Hindlimb muscle (tissue), 1 donor: ENCODE measurements around the gene VDR. TPM values are rescaled to one million over a fixed set of nuclear protein-coding genes. Genes with fewer than 3 reads are reported as not detected.

Source experiments
- DNase-seq: peaks from one replicate; pipeline ENCODE4 v3.0.0-alpha.2; 2013
- polyA plus RNA-seq: library from polyadenylated mRNA; unstranded; fragments of 120-200 nt; gene quantifications from one replicate; pipeline ENCODE4 v1.2.1, GENCODE V29; 2013; ENCODE audit not compliant: insufficient read length

Gene VDR
- polyA plus RNA-seq, 1 donor = 0.75 TPM

DNA sequence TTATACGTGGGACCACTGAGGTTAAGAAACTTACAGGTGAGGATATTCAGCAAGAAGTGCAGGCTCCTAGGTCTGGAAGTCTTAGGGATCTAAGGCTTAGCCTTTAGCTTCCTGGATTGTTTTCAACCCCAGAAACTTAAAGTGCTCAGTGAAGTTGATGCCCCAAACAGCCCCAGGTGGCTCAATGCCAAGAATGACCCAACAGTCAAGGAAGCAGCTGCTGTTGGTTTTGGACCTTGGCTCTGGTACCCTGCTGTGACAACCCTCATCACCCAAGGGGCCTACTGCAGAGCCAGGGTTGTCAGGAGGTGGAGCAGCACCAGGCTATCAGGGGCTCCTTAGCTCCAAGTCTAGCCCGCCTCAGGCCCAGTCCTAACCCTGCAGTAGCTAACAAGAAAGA is 36.8 kb downstream of the VDR start:
- no peak for DNase-seq

GRCh38 chr12:47867495-47867941 is 37.3 kb downstream of the VDR start:
- no peak for DNase-seq

DNA sequence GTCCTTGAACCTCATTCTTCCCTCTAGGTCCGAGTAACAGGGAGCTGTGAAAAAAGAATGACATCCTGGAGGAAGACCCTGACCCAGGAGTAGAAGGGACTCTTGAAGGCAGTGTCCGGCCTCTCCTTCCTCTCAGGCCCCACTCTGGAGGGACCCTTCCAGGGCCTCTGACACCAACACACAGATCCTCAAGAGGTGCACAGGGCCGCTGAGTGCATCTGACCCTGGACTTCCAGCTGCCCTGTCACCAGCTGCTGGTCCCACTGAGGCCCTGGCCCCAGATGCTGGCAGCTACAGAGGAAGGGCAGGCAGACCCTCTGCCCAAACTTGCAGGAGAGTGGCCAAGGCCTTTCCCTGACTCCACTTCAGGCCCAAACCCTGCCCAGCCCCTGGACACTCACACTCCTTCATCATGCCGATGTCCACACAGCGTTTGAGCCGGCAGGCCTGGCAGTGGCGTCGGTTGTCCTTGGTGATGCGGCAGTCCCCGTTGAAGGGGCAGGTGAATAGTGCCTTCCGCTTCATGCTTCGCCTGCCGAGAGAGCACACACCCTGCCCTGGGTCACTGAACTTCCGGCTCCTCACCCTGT is 40.1 kb downstream of the VDR start:
- no peak for DNase-seq

- DNase-seq = no peak
Measured at GRCh38 chr12:47863985-47864384, 40.8 kb downstream of the VDR start.

- no peak for DNase-seq
Measured at GRCh38 chr12:47863467-47863866, 41.3 kb downstream of the VDR start.

GRCh38 chr12:47862881-47863280 is 41.9 kb downstream of the VDR start:
- DNase-seq = no peak

DNA sequence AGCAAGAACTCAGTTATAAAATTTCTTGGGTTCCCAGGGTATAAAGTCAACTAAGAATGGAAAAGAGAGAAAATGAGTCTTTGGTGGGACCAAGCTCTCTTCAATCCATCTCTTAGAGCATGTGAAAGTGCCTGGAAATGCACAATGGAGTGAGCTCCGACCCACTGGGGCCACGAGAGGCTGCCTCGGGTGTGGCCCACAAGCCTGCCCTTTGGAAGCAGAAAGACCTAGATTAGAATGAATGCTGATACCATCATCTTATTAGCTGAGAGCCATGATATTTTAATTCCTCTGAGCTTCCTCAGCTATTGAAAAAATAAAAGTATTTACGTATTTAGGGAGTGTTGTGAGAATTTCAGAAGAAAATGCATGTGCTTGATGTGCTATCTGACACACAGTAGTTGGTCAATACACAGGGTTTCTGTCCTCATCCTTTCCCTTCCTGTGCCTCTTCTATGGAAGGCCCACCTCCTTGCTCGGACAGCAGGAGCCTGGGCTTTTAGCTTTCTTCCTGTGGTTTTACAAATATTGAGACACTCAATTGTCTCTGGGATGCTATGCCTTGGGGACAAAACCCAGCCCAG is 42.5 kb downstream of the VDR start:
- no peak for DNase-seq

DNA sequence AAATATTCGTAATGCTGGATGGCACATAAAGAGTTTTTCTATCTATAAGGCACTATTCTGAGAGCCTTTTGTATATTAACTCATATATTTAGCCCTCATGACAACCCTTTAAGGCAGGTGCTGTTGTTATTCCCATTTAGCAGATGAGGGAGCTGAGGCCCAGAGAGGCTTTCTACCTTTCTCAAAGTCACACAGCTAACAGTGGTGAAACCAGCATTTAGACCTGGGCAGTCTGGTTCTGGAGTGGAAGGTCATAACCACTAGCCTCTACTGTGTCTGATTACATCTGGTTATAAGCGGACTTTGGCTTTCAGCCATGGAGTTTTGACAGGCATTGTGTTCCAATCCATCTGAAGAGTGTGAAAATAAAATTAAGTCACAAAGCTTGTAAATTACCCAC is 43.9 kb downstream of the VDR start:
- no peak for DNase-seq

GRCh38 chr12:47860279-47860841 is 44.4 kb downstream of the VDR start:
- no peak for DNase-seq

DNA sequence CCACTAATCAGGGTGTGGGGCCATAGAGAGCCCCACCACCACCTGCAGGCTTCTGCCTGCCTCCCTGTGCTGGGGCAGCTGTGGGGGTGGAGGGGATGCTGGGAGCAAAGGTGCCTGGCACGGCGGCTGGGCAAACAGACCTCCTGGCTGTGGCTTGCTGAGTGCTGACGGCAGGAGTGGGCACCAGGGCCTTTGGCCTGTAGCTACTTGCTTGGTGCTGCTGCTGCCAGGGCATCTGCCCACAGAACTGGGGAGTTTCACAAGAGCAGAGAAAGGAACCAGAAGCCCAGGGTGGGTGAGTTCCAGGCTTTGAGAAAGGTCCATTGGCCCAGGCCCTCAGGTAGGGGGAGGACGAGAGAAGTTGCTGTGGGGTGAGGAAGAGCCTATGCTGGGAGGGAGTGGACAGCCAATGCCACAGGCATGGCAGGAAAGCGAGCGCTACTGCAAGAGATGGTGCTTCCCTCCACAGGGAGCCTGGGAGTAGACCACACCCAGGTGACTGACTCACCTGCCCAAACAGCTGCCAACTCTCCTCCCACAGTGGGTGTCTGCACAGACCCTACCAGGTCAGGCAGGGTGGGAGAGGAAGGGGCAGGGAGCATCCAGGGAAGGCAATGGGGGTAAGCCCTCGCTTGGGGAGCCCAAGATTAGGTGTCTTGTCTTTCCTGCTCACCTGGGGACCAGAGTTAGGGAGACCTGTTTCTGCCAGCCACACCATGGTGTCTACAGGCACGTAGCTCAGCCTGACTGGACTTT is 46.1 kb downstream of the VDR start:
- no peak for DNase-seq

DNA sequence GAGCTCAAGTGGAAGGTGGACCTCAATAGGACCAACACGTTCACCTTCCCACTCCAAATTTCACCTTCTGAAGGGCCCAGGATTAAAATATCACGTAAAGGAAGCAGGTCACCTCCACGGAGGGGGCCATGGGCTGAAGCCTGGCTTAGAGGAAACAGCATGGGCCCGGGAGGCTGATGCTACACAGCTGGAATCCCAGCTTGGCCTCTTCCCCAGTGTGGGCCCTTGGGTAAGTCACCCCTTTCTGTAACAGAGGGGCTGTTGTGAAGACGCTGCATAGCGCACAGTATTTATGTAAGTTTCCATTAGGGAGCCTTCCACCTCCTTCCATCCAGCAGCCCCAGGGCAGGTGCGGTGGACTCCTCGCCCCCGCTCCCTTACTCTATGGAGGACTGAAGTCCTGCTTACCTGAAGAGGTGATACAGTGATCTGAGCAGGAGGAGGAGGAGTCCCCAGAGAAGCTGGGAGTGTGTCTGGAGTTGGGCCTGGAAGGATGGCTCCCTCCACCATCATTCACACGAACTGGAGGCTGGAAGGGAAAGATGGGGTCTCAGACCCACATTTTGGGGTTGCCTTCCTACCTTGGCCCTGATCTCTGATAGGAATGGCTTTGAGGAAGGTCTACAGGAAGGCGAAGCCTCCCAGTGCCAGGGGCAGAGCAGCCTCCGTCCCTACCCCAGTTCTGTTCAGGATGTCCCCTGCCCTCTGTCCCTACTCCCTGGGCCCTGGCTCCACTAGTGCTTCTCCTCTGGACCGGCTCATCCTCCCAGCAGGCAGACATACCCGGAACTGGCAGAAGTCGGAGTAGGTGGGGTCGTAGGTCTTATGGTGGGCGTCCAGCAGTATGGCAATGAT is 47.8 kb downstream of the VDR start:
- DNase-seq = no peak

DNA sequence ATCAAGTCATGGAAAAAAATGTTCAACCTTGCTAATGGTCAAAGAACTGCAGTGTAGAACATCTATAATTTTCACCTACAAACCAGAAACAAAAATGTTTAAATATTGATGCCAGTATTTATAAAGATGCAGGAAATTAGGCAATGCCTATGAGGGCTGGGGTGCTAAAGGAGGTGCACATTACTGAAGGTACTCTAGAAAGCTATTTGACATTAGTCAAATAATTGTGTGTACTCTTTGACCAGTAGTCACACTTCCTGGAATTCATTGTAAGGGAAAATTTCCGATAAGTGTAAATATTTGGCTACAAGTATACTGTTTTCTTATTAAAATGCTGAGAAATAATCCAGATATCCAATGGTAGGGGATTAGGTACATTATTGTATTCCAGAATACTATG is 48.7 kb downstream of the VDR start:
- no peak for DNase-seq

DNA sequence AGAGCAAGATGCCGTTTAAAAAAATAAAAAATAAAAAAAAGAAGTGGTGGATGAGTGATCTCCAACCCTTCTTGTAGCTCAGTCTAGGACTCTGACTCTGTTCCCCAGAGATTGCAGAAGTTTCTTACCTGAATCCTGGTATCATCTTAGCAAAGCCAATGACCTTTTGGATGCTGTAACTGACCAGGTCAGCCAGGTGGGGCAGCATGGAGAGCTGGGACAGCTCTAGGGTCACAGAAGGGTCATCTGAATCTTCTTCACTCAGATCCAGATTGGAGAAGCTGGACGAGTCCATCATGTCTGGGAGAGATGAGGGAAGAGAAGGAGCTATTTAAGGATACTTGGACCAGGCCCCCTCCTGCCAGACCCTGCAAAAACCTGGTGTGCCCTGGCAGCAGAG is 49.3 kb downstream of the VDR start:
- DNase-seq = no peak

GRCh38 chr12:47854531-47854930 is 50.3 kb downstream of the VDR start:
- no peak for DNase-seq

GRCh38 chr12:47852096-47852571 is 52.7 kb downstream of the VDR start:
- DNase-seq = no peak

DNA sequence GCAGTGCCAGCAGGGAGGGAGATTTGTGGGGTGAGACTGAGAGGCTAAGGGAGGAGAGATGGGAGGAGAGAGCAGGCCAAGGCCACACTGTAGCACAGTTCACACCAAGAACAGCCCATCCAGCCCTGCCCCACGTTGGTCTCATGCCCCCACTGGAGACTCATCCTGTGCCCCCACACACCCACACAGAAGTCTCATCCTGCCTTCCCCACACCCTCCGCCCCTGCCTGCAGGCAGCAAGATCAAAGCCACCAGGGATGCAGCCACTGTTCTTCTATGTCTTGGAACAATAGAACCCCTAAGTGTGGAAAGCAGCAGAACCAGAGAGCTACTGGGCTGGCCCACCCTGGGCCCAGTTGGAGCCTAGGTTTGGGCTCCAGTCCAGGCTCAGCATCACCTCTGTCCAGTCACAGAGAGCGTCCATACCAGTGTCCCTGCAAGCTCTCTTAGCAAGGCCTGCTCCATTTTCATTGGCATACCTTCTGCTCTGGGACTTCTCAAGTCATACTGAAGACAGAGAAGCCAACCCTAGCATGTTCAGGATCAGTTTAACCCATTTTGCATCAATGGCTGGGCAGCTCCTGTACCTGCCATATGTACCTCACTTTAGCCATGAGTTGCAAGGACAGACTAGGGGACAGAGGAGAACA is 53.4 kb downstream of the VDR start:
- no peak for DNase-seq

GRCh38 chr12:47850153-47851084 is 54.4 kb downstream of the VDR start:
- DNase-seq = no peak

GRCh38 chr12:47849261-47849660 is 55.5 kb downstream of the VDR start:
- DNase-seq = no peak

DNA sequence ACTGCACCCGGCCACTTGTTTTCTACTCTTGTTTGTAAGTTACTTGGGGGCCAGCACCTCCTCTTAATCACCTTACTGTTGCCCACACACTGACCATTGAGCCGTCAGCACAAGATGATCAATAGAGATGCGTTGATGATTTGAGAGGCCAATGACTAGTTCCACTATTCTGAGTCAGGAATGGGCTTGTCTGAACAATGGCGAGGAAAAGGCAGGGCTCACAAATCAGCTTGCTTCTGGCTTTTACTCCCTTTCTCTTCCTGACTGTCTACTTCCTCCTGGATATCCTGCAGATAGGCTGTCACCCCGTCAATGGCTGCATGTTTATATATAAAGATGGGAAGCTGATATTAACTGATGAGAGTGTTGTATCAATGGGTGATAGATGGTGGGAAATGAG is 55.9 kb downstream of the VDR start:
- no peak for DNase-seq

- DNase-seq = no peak
Measured at GRCh38 chr12:47846294-47846996, 58.3 kb downstream of the VDR start.
